GM18526 (cell line): Measurements from ENCODE around the gene DNM2.

ENCODE experiments used
- POLR2A ChIP-seq: IDR thresholded peaks from 3 replicates; pipeline ENCODE4 v1.6.1; 2011; ENCODE audit not compliant: insufficient read length; ENCODE audit errors: extremely low read depth

Gene DNM2

DNA sequence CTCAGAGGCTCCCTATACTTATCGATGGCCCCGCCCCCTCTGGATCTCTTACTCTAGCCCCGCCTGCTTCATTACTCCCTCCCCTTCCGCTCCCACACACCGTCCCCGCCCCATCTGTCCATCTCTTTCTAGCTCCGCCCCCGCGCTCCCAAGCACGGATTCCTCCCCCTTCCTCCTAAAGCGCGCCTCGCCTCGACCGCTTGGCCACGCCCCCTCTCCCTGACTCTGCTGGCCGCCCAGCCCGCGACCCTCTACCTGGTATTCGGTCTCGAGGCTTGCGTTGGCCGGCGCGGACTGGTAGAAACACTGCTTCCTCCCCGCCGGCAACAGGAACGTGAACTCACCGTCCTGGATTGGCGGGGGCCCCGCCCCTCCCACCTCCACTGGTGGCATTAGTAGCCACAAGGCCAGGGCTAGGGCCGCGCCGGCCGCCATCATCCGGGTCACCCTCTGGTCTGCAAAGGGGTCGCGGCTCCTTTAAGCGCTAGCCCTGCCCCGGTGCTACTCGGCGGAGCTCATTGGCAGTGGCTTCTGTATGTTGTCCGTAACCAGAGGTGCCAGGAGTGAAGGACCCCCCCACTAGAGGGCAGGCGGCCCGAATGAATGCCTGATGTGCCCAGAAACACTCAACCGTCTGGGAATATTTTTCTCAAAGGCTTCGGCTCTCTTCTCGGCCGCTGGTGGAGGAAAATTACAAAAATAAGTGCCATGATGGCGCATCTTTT, 118.0 kb downstream of the DNM2 start, which contains the start of gene TMED1:
TMED1 (minus strand) TSS at position 459 of the 725 bp plus-strand sequence; CDS start at position 438, 21 bp downstream.
- TF ChIP-seq POLR2A = peak; percentile 46

DNA sequence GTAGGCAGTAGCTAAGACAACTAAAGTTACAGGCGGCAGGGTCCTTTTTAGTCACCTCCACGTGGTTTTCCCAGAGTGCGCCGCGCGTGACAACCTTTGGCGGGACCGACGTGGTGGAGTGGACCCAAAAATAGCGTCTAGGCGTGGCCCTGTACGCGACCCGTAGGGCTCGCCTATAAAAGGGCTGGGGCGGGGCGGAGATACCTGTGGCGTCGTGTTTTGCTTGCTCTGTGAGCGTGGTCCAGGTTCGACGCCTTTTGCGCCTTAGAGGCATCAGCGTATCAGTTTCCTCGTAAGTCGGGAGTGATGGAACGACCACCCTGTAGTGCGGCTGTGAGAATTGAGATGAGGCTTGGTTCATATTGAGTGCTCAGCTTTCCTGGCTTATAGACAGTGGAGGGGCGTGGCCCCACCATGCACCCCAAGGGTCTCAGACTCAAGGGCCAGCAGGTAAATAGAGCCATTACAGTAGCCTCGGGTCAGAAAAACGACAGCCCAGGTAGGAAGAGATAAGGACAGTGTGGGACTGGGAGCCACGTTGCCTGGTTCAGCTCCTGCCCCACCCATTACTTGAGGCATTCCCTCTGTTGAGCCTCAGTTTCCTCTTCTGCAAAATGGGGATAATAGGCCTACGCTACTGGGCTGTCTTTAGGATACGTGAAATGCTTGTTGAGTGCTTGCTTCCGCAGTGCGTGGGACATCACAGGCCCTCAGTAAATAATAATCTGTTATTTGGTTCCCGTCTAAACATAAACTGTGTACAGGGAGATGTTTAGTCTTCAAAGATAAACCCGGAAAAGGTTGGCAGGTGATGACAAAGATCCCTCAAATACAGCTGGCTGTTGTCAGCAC, 118.8 kb downstream of the DNM2 start:
- TF ChIP-seq POLR2A = no peak

DNA sequence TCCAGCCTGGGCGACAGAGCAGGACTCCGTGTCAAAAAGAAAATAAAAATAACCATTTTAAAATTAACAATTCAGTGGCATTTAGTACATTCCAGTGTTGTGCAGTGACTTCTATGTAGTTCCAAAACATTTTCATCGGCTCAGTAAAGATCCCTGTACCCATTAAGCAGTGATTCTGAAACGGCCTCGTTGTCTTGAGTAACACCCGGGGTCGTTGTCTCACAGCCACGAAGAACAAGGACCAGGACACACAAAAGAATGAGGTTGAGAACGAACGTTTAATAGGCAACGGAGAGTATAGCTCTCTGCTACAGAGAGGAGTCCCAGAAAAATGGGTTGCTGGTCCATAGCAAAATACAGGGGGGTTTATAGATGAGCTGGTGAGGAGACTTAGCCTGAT, 120.5 kb downstream of the DNM2 start:
- TF ChIP-seq POLR2A = no peak

DNA sequence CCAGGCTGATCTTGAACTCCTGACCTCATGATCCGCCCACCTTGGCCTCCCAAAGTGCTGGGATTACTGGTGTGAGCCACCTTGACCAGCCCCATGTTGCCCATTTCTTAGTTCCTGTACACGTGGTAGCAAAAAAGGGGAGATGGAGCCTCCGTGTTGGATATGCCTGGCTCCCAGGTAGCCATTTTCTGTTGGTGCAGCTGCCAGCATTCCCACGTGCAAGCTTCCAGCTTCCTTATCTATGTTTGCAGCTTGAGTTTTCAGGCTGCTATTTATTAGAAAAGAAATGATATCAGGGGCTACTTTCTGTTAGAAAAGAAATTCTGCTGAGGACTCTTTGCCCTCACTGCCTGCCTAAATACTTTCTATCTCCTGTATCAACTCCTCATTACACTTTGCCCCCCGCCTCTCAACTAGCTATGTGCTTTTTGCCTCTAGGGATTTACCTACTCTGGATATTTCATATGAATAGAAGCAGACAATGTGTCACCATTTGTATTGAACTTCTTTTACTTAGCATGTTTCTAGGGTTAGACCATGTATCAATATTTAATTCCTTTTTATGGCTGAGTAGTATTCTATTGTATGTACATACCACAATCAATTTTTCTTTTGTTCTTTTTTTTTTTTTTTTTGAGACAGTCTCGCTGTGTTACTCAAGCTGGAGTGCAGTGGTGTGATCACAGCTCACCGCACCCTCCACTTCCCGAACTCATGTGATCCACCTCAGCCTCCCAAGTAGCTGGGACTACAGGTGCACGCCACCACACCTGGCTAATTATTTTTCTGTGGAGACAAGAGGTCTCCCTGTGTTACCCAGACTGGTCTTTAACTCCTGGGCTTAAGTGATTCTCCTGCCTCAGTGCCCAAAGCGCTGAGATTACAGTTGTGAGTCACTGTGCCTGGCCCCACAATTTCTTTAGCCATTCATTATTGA, 121.5 kb downstream of the DNM2 start:
- no peak for TF ChIP-seq POLR2A

DNA sequence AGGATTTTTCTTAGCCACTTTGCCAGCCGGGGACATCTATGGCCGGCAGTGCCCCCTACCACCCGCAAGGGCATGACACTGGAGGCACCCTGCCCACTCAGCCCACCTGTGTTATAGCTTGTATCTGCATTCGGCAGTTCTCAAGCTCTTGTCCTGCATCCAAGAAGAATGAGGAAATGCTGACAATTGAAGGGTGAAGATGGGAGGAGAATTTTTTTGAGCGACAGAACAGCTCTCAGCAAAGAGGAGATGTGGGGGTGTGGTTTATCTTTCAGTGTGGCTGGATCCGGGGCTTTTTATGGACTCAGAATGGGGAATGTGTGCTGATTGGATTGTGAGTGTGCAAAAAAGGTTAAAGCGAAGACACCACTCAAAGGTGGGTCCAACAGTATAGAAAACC, 124.9 kb downstream of the DNM2 start:
- no peak for TF ChIP-seq POLR2A

DNA sequence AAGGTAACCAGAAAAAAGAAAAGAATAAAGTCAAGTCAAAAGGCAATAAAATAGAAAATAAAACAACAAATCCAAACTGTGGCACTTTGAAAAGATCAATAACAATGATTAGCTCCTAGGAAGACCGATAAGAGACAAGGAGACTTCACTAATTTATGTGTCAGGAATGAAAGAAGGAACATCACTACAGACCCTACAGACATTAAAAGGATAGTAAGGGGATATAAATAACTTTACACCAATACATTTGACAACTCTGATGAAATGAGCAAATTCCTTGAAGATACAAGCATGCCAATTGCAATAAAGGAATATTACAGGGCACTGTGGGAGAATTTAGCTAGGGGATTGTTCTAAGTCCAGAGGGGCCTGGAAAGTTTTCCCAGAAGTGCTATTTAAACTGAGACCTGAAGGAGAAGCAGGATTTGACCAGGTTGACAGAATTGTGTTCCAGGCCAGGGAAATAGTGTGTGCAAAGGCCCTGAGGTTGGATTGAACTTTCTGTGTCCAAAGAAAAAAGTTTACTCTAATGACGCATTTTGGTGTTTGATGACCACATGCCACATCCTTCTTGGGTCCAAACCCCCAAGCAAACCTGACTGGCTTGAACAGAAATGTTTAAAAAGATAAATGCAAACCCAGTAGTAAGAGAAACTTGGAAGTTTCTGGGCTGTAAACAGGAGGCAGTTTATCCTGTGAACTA, 128.8 kb downstream of the DNM2 start:
- no peak for TF ChIP-seq POLR2A

DNA sequence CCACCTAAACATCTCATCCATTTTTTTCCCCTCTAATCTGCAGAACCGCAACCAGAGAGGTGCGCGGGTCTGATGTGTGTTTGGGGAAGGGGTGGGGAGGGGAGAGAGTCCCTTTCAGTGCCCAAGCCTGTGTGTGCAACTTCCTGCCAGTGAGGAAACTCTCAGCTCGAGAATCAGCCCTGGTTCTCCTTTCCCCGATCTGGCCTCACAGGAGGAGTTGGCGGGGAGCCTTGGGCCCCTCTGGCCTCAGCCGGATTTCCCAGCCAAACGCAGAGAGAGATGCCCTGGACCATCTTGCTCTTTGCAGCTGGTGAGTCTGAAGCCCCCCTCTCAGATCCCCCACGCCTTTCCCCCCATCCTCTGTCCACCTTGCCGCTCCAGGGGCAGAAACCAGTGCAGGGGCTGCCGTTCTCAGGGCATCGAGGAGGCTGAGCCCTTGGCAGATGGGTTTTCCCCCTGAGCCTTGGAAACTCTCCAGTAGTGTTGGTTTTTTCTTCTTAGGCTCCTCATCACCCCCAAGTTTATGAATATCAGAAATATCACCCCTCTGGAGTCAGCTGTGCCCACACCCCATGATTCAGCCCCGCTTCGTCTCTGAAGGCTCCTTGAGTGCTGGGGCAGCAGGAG, 130.5 kb downstream of the DNM2 start, which contains the start of gene C19orf38:
C19orf38 (plus strand) TSS at position 186 of the 627 bp plus-strand sequence; CDS start at position 280, 94 bp downstream.
- TF ChIP-seq POLR2A = no peak

DNA sequence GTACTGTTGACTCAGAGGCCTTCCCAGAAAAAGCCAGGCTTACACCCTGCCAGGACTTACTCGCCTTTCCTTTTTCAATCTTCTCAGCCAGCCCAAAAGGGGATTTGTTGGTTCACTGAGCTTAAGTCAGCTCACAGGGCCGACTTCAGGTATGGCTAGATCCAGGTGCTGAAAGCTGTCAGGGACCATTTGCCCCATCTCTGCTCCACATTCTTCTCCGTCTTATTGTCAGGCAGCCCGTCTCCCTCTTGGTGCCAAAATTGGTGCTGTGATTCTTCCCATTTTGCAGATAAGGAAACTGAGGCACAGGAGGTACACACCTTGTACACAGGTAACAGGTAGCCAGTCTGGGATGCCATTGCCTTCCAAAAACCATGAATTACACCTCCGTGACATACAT, 132.8 kb downstream of the DNM2 start:
- TF ChIP-seq POLR2A = no peak

DNA sequence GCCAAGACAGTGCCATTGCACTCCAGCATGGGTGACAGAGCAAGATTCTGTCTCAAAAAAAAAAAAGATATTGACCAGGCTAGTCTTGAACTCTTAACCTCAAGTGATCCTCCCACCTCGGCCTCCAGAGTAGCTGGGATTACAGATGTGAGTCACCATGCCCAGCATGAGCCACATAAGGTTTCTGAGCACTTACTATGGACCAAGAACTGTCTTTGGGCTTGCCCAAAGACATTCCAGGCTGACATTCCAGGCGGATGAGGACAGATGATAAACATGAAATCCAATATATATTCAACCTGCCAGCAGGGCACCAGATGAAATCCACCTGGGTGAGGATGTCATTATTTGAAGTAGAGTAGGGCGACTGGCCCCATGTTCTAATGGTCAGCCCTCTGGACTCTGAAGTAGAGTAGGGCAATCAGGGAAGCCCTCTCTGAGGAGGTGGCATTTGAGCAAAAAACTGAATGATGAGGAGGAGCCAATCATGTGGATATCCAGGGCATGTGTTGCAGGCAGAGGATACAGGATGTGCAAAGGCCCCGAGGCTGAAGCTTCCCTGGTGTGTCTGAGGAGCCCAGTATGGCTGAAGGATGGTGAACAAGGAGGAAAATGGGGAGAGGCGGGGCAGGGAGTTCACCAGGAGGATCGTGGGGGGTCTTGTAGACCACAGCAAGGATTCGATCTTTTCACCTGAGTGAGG, 134.4 kb downstream of the DNM2 start:
- no peak for TF ChIP-seq POLR2A

DNA sequence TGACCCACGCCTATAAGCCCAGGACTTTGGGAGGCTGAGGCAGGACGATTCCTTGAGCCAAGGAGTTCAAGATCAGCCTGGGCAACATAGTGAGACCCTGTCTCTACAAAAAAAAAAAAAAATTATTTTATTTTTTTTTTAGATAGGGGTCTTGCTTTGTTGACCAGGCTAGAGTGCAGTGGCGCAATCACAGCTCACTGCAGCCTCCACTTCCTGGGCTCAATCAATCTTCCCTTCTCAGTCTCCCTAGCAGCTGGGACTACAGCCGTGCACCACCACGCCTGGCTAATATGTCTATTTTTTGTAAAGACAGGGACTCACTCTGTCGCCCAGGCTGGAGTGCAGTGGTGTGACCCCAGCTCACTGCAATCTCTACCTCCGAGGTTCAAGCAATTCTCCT, 135.1 kb downstream of the DNM2 start:
- no peak for TF ChIP-seq POLR2A

DNA sequence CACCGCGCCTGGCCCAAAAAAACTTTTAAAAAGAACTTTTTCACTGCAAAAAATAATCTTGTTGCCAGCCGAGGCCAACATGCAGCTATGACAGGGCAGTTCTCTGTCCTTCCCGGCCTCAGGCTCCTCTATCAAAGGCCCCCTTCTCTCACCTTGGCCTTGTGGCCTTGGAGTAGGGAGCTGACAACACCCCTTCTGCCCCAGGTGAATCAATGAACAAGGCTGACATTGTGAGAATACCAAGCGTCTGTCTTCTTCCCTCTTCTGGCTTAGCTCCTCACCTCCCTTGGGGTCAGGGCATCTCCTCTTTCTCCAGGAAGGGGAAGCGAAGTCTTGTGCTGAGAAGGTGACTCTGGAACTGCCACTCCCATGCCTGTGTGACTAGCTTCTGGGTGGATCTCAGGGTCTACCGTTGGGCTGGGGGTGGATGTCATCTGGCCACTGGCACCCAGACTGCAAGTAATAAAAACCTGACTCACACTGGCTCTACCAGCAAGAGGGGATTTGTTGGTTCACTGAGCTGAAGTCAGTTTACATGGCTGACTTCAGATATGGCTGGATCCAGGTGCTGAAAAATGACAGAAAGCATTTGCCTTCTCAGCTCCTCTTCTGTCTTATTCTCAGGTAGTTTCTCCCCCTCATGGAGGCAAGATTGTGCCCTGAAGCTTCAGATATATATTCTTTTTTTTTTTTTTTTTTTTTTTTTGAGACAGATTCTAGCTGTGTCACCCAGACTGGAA, 136.6 kb downstream of the DNM2 start:
- TF ChIP-seq POLR2A = no peak

DNA sequence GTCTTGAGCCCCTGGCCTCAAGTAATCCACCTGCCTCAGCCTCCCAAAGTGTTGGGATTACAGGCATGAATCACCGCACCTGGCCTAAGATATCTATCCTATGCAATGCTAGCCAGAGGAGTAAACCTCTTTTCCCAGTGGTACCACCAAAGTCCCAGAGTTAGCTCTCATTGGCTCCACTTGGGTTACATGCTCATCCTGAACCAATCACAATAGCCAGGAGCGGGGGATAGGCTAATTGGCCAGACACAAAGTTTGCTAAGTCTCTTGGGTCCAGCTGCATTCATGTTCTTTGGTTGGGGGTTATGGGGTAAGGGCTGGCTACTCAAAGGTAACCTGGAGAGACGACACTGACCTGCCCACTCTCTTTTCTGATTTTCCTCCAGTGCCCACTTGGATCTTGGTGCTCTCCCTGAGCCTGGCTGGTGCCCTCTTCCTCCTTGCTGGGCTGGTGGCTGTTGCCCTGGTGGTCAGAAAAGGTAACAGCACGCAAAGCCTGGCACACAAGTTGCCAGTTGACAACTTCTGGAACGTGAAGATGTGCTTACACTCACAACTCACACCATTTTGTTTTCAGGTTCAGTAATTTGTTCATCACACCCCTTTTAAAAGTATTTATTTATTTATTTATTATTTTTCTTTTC, 138.1 kb downstream of the DNM2 start:
- TF ChIP-seq POLR2A = no peak
